GM21360 (cell line): ENCODE results near the gene SCYGR4.
"Not testable (repeated sequence)": the region's sequence is repeated elsewhere in the genome, so short reads cannot be mapped to it uniquely, and the experiment has no call there.

Experiments used
- ATAC-seq: cut with Tn5 transposase; IDR thresholded peaks from one replicate; pipeline ENCODE4 v1.9.1; 2021; ENCODE audit warnings: mild to moderate bottlenecking, moderate library complexity; ENCODE audit not compliant: unreplicated experiment

SCYGR4 gene

DNA sequence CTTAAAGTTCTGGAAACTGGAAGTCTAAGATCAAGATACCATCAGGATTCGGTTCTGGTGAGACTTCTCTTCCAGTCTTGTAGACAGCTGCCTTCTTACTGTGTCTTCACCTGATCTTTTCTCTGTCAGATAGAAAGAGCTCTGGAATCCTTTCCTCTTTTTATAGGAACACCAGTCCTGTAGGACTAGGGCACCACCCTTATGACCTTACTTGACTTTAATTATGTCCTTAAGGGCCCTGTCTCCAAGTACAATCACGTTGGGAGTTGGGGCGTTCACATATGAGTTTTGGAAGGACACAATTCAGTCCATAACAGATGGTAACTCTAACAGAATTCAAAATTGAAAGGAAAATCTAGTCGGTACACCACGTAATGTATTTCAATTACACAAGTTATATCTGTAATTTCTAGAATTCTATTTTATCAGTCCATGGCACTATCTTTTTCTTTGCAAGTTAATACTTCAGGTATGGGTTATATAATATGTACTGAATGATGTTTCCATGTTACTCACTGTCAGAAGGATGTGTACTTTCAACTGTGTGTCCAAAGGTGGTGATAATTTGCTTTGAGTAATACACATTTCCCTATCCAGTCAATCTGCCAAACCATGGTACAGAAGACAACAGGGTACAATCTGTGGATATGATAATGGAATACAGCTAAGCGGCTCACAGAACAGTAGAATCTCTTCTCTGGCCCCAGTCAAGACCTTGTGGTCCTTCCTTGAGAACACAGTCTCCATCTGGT lies 48.1 kb downstream of the SCYGR4 start:
- ATAC-seq: no peak

DNA sequence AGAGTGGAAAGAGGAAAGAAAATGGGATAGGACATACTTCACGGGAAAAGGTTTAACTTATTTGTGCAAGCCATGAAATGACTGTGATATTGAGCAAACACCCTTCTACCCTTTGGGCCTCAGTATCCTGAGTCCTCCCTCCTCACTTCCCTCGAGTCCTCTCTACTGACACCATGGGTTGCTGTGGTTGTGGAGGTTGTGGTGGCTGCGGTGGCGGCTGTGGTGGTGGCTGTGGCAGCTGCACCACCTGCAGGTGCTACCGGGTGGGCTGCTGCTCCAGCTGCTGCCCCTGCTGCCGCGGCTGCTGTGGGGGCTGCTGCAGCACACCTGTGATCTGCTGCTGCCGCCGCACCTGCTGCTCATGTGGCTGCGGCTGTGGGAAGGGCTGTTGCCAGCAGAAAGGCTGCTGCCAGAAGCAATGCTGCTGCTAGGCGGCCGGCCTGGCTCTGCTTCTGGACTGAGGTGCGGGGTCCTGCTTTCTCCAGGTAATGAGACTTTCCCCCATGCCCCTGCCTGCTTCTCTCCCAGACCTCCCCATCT lies 49.4 kb downstream of the SCYGR4 start, which contains the start of gene SCYGR5:
TSS of gene SCYGR5 (plus strand) at position 174 of the 540 bp plus-strand sequence. CDS start at position 174, 0 bp downstream.
- ATAC-seq: not testable (repeated sequence)
